GM18867 (cell line): ENCODE results near the gene EEFSEC.
A peak's percentile ranks its signal among the peaks of the same experiment; 100 is the strongest.

ENCODE experiments used
- ATAC-seq: cut with Tn5 transposase; IDR thresholded peaks from one replicate; pipeline ENCODE4 v1.9.1; 2021; ENCODE audit warnings: mild to moderate bottlenecking, moderate library complexity; ENCODE audit not compliant: unreplicated experiment

The EEFSEC gene

DNA sequence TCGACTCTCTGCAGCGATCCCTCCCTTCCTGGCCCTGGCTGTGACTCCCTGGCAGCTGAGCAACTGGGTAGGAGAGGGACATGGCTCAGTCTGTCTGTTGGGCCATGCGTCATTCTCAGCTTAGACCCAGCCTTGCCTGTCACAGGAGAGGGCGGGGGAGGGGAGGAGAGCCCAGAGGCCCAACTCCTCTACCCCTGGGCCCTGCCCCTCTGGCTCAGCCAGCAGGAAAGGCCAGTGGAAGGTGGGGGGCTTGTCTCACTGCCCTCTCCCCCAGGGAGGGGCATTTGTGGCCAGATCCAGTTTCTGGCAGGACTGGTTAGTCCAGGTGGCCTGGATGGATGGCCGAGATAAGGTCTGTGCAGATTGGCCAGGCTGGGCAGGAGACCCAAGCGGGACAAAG, 281.8 kb downstream of the EEFSEC start:
- no peak for ATAC-seq

DNA sequence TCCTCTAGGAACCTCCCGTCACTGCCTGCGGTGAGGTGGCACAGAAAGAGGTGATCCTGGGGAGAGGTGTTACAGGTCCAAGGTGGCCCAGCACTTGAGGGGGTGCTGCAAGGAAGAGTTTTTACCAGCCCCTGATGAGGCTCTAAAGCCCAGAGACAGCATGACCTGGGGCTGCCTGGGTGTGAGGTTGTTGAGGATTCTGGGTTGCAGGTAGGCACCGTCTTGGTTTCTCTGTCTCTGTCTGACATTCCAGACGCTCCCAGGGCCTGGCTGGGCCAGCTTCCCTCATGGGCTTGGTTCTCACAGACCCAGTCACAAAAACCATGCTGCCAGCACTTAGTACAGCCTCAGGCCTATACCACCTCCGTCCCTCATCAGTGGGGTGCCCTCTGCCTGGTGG, 282.3 kb downstream of the EEFSEC start:
- ATAC-seq = no peak

DNA sequence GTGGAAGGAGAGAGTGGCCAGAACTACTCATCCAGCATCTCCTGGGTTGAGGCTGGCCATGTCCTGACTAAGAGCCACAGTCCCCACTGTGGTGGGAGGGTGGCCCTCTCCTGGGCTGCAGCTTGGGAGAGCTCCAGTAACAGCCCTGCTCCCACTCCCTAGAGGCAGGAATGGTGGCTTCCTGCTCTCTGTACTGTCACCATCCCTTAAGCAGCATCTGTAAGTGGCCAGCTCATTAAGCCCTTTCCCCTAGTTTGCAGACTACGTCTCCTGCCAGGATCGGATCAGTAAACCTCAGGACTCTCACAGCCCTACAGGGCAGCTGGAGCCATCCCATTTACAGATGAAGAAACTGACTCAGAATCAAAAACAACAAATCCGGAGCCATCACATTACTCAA, 282.9 kb downstream of the EEFSEC start:
- no peak for ATAC-seq

- no peak for ATAC-seq
Observed at GRCh38 chr3:128438488-128439072, 285.3 kb downstream of the EEFSEC start.

DNA sequence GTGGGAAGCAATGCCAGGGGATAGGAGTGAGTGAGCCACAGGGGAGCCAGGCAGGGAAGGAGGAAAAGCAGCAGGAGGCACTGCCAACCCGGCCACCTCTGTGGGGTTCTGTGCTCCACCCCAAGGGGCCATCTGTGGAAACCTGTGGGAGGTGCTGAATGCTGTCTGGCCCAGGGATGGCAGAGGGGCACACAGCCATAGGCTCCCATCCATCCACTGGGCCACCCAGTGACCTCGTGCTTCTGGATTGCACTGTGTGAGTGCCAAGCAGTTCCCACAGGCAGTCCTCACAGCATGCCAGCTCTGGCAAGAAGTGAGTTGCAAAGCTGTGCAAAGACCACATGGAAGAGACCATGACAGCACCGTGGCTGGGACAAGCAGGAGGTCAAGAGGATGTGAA, 285.9 kb downstream of the EEFSEC start:
- no peak for ATAC-seq

- ATAC-seq = no peak
Observed at GRCh38 chr3:128442070-128442469, 288.8 kb downstream of the EEFSEC start.

GRCh38 chr3:128442949-128443348, 289.7 kb downstream of the EEFSEC start:
- no peak for ATAC-seq

- no peak for ATAC-seq
Observed at GRCh38 chr3:128443771-128444170, 290.5 kb downstream of the EEFSEC start.

GRCh38 chr3:128445357-128445756, 292.1 kb downstream of the EEFSEC start:
- no peak for ATAC-seq

DNA sequence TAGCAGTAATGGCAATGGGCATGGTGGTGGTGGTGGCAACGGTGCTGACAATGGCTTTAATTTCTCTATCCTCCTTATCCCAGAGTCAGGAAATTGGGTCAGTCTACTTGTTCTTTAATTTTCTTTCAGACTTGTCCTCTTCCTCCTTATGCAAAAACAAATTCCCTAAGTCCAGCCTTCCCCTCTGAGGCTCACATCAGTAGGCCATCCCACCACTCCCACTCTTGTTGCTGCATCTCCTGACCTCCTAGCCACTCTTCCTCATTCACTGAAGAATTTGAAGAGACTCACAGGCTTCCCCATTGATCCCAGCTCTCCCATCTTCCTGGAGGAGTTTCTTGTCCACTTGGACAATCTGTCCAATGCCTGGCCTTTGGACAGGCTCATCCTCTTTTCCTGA, 293.5 kb downstream of the EEFSEC start:
- no peak for ATAC-seq

DNA sequence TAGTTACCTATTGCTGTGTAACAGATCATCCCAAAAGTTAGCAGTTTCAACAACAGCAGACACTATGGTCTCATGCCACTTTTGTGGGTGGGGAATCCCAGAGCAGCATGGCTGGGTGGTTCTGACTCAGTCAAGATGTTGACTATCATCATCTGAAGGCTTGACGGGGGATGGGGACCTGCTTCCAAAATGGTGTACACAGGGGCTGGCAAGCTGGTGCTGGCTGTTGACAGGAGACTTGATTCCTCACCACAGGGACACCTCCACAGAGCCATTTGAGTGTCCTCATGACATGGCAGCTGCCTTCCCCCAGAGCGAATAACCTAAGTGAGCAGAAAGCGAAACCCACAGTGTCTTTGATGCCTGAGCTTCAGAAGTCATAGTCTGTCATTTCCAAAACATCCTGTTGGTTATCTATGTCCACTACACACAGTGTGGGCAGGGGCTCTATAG, 294.3 kb downstream of the EEFSEC start:
- ATAC-seq = peak; percentile 34

GRCh38 chr3:128448491-128448890, 295.2 kb downstream of the EEFSEC start:
- ATAC-seq = no peak

DNA sequence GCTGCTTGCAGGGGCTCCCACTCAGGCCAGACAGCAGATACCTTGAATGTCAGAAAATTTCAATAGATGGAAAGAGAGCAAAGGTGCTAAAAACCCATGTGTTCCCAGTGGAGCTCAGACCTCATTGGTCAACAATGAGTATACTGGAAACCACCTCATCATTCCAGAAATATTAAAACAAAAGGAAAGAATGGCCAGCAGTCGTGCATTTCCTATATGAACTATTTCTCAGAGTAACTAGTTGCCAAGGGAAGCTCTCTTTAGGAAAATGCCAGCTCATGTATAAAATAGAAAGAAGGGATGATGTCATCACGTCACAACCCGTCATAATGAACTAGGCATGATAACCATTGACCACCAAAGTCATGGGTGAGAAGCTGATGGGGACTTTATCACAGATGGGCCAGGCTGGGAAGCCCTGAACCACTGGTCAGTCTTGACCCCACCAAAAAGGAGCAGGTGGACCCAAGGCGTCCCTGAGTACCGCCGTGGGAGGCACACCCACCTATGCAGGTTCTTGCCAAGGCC, 295.9 kb downstream of the EEFSEC start:
- ATAC-seq = no peak

GRCh38 chr3:128452120-128452519, 298.8 kb downstream of the EEFSEC start:
- no peak for ATAC-seq

- no peak for ATAC-seq
Observed at GRCh38 chr3:128452678-128453275, 299.5 kb downstream of the EEFSEC start.

- ATAC-seq = no peak
Observed at GRCh38 chr3:128453501-128454309, 300.4 kb downstream of the EEFSEC start.

GRCh38 chr3:128454310-128454618, 301.0 kb downstream of the EEFSEC start:
- ATAC-seq = no peak

DNA sequence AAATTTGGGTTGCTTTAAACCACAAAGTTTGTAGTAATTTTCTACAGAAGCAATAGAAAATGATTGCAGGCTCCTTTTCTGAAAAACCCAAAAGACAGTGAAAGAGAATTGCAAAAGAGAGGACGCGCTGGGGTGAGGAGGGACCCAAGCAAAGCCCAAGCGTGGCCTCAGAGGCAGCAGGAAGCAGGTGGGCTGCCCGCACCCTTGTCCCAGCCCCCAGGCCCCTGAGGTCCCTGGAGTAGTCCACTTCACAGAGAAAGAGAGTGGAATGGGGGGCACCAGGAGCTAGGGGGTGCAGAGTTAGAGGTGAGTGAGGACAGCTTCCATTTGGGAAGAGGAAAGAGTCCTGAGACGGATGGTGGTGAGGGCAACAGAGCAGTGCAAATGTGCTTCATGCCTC, 301.8 kb downstream of the EEFSEC start:
- ATAC-seq = no peak

GRCh38 chr3:128455786-128456748, 302.8 kb downstream of the EEFSEC start:
- ATAC-seq = no peak

DNA sequence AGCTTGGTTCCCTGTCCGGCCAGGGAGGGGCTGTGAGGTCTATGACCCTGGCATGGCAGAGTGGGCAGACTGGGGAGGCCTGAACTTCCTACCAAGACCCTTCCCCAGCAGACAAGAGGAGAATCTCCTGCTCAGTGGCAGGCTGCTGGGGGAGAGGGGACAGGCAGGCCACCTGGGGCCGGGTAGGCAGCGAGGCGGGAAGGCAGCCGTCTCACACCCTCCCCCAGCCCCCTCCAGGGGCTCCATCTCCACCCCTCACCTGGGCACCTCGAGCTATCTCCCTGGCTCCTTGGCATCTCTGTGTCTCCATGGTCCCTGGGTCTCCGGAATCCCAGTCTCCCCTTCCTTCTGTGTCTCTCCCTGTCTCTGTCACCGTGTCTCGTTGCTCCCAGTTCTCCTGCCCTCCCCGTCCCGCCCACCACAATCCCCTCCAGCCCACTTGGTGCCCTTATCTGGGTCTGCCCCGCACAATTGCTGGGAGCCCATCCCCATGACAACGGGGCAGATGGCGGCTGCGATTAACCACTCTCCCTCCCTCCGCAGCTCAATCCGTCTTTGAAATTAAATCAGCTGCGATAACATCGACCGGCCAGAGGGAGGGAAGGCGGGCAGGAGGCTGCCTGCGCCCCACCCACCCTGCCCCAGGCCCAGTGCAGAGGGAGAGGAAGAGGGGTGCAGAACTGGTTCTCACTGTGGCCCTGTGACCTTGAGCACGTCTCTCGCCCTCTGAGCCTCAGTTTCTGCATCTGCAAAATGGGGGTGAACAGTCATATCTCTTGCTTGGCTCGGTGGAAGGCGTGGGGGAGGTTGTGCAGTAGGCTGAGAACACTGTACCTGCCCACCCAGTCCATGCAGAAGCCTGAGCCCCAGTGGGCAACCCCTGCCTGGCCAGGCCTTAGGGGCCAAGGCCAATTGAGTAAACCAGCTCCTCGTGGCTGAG, 303.8 kb downstream of the EEFSEC start:
- no peak for ATAC-seq
